Measurements from ENCODE around the gene IGSF5.
"Not testable (repeated sequence)": the region's sequence is repeated elsewhere in the genome, so short reads cannot be mapped to it uniquely, and the experiment has no call there.

Gene IGSF5

DNA sequence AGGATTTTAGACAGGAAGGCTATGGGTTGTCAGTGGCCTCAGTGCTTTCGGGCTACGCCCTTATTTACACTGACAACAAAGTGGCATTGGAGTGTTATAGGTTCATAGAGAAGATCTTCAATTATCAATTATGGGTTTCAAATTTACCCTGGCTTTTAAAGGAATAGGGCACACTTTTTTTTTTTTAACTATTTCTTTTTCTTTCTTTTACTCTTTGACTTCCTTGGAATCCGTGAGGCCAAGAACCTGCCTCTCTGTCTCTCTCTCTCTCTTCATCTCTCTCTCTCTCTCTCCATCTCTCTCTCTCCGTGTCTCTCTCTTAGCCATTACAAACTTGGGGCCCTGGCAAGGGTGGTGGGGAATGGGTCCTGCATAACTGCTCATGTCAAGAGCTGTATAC lies at the start of gene IGSF5:
Gene IGSF5, plus strand, starts transcription at position 301 of the 400 bp plus-strand sequence. CDS start 327 bp downstream, outside the sequence.
- H3K9me3 ChIP-seq (ENCODE audit: control insufficient read depth, insufficient read depth, low read length); H3K4me3 ChIP-seq (ENCODE audit: low read depth, low read length); H3K27ac ChIP-seq (ENCODE audit: low read depth, low read length); H3K27me3 ChIP-seq (ENCODE audit: control insufficient read depth, insufficient read depth, low read length); H3K36me3 ChIP-seq (ENCODE audit: control insufficient read depth, insufficient read depth, low read length); H3K4me1 ChIP-seq (ENCODE audit: control insufficient read depth, insufficient read depth, low read length); H3K9ac ChIP-seq (ENCODE audit: low read depth, low read length): not testable (repeated sequence)

DNA sequence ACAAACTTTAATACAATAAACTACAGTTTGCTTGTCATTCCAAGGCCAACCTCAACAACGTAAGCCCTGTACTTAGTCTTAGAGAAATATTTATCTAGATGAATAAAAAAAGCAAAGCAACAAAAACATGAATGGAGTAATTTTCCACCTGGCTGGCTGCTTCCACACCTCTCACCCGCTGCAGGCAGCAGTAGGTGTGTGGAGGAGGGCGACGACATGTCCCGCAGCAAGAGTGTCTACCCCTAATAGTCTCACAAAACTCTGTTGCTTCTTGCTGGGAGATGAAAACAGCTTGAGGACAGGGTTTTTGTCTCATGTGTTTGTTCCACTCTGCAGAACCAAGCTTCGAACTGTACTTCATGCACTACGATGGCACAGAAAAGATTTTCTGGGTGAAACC lies 48.8 kb upstream of the IGSF5 start:
- Histone ChIP-seq H3K4me3 (ENCODE audit: low read depth, low read length) (no peak overlapping the region), H3K9ac (ENCODE audit: low read depth, low read length) (no peak overlapping the region), H3K4me1 (ENCODE audit: control insufficient read depth, insufficient read depth, low read length) (peaks cover 13% of the 10 kb centered on the region), H3K27me3 (ENCODE audit: control insufficient read depth, insufficient read depth, low read length) (no peaks in the 10 kb centered on the region), H3K9me3 (ENCODE audit: control insufficient read depth, insufficient read depth, low read length) (no peaks in the 10 kb centered on the region), H3K27ac (ENCODE audit: low read depth, low read length) (no peak overlapping the region), H3K36me3 (ENCODE audit: control insufficient read depth, insufficient read depth, low read length) (no peaks in the 10 kb centered on the region)

DNA sequence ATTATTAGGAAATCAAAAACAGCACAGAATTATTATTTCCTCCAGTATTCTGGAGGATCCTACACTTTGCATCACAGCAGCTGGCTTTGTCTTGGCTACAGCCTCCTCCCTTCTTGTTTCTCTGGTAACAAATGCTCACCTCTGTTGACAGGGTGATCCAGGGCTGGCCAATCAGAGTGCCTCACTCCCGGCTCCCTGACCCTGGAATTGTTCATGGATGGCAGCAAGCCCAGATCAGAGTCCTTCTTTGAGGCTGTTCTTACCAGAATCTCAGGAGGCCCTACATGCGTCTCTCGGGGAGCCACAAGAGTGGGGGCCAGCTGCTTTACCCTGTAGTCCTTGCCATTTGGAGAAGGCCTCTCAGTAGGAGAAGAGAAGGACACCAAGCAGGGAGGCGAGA lies 48.4 kb upstream of the IGSF5 start:
- H3K4me1 ChIP-seq (ENCODE audit: control insufficient read depth, insufficient read depth, low read length) = peaks cover 13% of the 10 kb centered on the region
- H3K27me3 ChIP-seq (ENCODE audit: control insufficient read depth, insufficient read depth, low read length) = no peaks in the 10 kb centered on the region
- no peak overlapping the region for H3K9ac ChIP-seq (ENCODE audit: low read depth, low read length)
- H3K36me3 ChIP-seq (ENCODE audit: control insufficient read depth, insufficient read depth, low read length) = no peaks in the 10 kb centered on the region
- H3K9me3 ChIP-seq (ENCODE audit: control insufficient read depth, insufficient read depth, low read length) = no peaks in the 10 kb centered on the region
- H3K4me3 ChIP-seq (ENCODE audit: low read depth, low read length) = no peak overlapping the region
- H3K27ac ChIP-seq (ENCODE audit: low read depth, low read length) = no peak overlapping the region

DNA sequence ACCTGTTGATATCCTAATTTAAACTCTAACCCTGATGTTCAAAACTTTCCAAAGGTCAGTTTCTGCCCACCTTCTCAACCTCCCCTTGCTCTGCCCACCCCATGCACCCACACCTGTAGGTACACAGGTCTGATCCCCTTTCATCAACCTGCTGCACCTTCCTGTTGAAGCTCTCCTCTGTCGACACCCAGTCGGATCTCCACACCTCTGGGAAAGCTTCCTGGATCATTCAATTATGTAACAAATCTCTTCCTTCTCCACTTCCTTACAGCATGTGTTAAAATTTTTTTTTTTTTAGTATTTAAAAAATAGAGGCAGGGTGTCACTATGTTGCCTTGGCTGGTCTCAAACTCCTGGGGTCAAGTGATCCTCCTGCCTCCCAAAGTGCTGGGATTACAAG lies 44.7 kb upstream of the IGSF5 start:
- H3K9me3 ChIP-seq (ENCODE audit: control insufficient read depth, insufficient read depth, low read length) = no peaks in the 10 kb centered on the region
- no peak overlapping the region for H3K9ac ChIP-seq (ENCODE audit: low read depth, low read length)
- no peak overlapping the region for H3K27ac ChIP-seq (ENCODE audit: low read depth, low read length)
- 0 out of 2 replicates have a peak, but pooled peaks cover 11% of the 10 kb centered on the region for H3K4me1 ChIP-seq (ENCODE audit: control insufficient read depth, insufficient read depth, low read length)
- H3K4me3 ChIP-seq (ENCODE audit: low read depth, low read length) = no peak overlapping the region
- H3K27me3 ChIP-seq (ENCODE audit: control insufficient read depth, insufficient read depth, low read length) = no peaks in the 10 kb centered on the region
- no peaks in the 10 kb centered on the region for H3K36me3 ChIP-seq (ENCODE audit: control insufficient read depth, insufficient read depth, low read length)

DNA sequence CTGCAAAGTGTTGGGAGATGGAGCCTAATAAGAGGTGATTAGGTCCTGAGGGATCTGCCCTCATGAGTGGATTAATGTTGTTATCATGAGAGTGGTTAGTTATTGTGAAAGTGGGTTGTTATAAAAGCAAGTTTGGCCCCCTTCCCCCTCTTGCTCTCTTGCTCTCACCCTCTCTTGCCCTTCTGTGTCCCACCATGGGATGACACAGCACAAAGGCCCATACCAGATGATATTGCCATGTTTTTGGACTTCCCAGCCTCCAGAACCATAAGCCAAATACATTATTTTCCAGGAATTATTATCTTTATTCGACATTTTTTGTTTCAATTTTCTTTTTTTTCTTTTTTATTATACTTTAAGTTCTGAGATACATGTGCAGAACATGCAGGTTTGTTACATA lies 41.4 kb upstream of the IGSF5 start:
- Histone ChIP-seq H3K27me3 (ENCODE audit: control insufficient read depth, insufficient read depth, low read length) (no peaks in the 10 kb centered on the region), H3K27ac (ENCODE audit: low read depth, low read length) (no peak overlapping the region), H3K4me3 (ENCODE audit: low read depth, low read length) (no peak overlapping the region), H3K4me1 (ENCODE audit: control insufficient read depth, insufficient read depth, low read length) (peaks cover 31% of the 10 kb centered on the region), H3K9me3 (ENCODE audit: control insufficient read depth, insufficient read depth, low read length) (0 out of 2 replicates have a peak, but pooled peaks cover 3% of the 10 kb centered on the region), H3K9ac (ENCODE audit: low read depth, low read length) (no peak overlapping the region), H3K36me3 (ENCODE audit: control insufficient read depth, insufficient read depth, low read length) (no peaks in the 10 kb centered on the region)

DNA sequence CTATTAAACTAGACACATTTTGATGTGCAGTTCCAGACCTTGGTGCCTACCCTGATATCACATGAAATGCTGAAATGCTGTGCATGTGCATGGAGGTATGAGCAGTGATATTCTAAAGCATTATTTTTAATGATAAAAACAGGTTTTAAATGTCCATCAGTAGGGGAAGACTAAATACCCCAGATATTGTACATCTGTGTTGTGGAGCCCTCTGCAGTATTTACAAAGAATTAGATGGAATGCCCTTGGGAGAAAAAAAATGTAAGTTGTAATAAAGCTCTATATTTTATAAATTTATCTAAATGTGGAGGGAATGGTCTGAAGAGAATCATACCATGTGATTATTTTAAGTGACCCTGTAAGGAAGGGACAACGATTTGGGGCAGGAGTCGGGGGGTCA lies 39.1 kb upstream of the IGSF5 start:
- H3K4me3 ChIP-seq (ENCODE audit: low read depth, low read length) = no peak overlapping the region
- 0 out of 2 replicates have a peak, but pooled peaks cover 3% of the 10 kb centered on the region for H3K9me3 ChIP-seq (ENCODE audit: control insufficient read depth, insufficient read depth, low read length)
- no peak overlapping the region for H3K27ac ChIP-seq (ENCODE audit: low read depth, low read length)
- H3K36me3 ChIP-seq (ENCODE audit: control insufficient read depth, insufficient read depth, low read length) = no peaks in the 10 kb centered on the region
- H3K4me1 ChIP-seq (ENCODE audit: control insufficient read depth, insufficient read depth, low read length) = peaks cover 26% of the 10 kb centered on the region
- no peaks in the 10 kb centered on the region for H3K27me3 ChIP-seq (ENCODE audit: control insufficient read depth, insufficient read depth, low read length)
- H3K9ac ChIP-seq (ENCODE audit: low read depth, low read length) = no peak overlapping the region

DNA sequence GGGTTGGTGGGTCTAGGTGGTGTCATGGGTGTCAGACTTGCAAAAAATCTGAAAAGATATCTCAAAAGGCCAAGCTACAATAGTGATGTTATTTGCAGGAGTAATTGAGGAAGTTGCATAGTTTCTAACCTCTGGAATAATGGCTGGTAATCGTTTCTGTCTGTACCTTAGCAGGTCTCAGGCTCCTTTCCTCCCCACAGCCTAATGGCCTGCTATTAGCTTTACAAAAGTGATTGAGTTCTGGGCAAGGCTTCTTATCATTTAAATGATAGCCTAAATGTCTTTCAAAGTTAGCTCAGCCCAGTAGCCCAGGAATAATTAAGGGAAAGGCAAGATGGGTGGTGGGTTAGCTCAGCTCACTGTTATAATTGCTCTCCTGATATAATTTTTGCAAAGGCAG lies 37.7 kb upstream of the IGSF5 start:
- H3K36me3 ChIP-seq (ENCODE audit: control insufficient read depth, insufficient read depth, low read length) = no peaks in the 10 kb centered on the region
- H3K9me3 ChIP-seq (ENCODE audit: control insufficient read depth, insufficient read depth, low read length) = 0 out of 2 replicates have a peak, but pooled peaks cover 3% of the 10 kb centered on the region
- peak overlapping the region; percentile 57 for H3K27ac ChIP-seq (ENCODE audit: low read depth, low read length)
- H3K27me3 ChIP-seq (ENCODE audit: control insufficient read depth, insufficient read depth, low read length) = no peaks in the 10 kb centered on the region
- no peak overlapping the region; the same call in 1 of the 2 replicates for H3K4me3 ChIP-seq (ENCODE audit: low read depth, low read length)
- H3K4me1 ChIP-seq (ENCODE audit: control insufficient read depth, insufficient read depth, low read length) = peaks cover 23% of the 10 kb centered on the region
- 0 out of 2 replicates have a peak overlapping the region, but pooled peaks have one; percentile 14 for H3K9ac ChIP-seq (ENCODE audit: low read depth, low read length)

DNA sequence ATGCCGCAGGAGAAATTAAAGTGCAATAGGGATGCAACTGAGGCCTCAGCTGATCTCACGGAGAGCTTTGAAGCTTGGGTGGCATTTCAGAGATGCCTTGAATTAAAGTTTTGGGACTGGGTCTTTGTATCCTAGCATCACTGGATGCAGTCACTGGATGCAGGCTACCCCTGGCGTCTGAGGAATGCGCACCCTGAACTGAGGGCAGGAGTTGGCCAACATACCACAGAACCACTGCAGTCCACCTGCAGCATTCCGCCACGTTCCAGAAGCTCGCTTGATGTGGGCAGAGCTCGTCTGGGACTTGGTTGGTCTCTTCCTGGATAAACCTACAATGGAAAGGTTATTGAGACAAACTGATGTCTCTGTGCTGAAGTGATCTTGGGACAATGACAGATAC lies 34.1 kb upstream of the IGSF5 start:
- peaks cover 22% of the 10 kb centered on the region for H3K4me1 ChIP-seq (ENCODE audit: control insufficient read depth, insufficient read depth, low read length)
- H3K9me3 ChIP-seq (ENCODE audit: control insufficient read depth, insufficient read depth, low read length) = 0 out of 2 replicates have a peak, but pooled peaks cover 3% of the 10 kb centered on the region
- H3K4me3 ChIP-seq (ENCODE audit: low read depth, low read length) = no peak overlapping the region
- no peaks in the 10 kb centered on the region for H3K27me3 ChIP-seq (ENCODE audit: control insufficient read depth, insufficient read depth, low read length)
- H3K9ac ChIP-seq (ENCODE audit: low read depth, low read length) = no peak overlapping the region
- H3K36me3 ChIP-seq (ENCODE audit: control insufficient read depth, insufficient read depth, low read length) = no peaks in the 10 kb centered on the region
- no peak overlapping the region for H3K27ac ChIP-seq (ENCODE audit: low read depth, low read length)

DNA sequence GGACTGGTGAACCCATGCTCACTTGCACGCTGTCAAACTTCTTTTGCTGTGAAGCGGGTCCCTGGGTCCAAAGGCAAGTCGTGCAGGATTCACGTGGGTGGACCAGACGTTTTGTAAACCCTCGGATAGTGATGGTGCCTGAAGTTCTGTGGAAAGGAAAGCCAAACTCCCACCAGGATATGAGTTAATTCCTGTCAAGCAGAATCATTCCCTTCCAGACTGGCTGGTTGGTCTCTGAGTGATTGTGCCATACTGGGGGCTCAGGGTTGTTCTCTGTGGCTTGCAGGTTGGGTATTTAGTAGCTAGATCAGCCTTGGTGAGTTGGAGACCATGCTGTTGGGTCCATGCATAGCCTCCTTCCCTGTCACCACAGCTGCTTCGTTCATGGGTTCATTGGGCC lies 32.7 kb upstream of the IGSF5 start:
- no peak overlapping the region for H3K4me3 ChIP-seq (ENCODE audit: low read depth, low read length)
- H3K9me3 ChIP-seq (ENCODE audit: control insufficient read depth, insufficient read depth, low read length) = no peaks in the 10 kb centered on the region
- no peak overlapping the region for H3K9ac ChIP-seq (ENCODE audit: low read depth, low read length)
- no peaks in the 10 kb centered on the region for H3K27me3 ChIP-seq (ENCODE audit: control insufficient read depth, insufficient read depth, low read length)
- no peak overlapping the region for H3K27ac ChIP-seq (ENCODE audit: low read depth, low read length)
- no peaks in the 10 kb centered on the region for H3K36me3 ChIP-seq (ENCODE audit: control insufficient read depth, insufficient read depth, low read length)
- peaks cover 15% of the 10 kb centered on the region for H3K4me1 ChIP-seq (ENCODE audit: control insufficient read depth, insufficient read depth, low read length)

DNA sequence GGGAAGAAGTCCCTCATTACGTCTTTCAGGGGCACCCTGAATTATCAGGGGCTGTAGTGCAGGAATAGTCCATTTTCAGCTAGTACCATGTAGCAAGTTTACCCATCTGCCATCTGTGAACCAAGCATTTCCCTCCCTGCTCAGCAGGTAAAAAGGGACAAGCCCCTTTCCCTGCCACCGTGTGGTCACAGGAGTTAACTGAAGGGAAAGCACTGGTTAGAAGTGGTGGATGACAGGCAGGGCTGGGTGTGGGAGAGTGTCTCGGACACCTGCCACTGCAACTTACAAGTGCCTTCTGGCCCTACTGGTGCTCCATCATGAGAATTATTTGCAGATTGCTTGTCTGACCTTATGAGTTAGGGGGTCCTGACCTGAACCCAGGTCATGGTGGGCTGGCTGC lies 32.0 kb upstream of the IGSF5 start:
- Histone ChIP-seq H3K9ac (ENCODE audit: low read depth, low read length) (no peak overlapping the region), H3K4me3 (ENCODE audit: low read depth, low read length) (no peak overlapping the region), H3K36me3 (ENCODE audit: control insufficient read depth, insufficient read depth, low read length) (no peaks in the 10 kb centered on the region), H3K4me1 (ENCODE audit: control insufficient read depth, insufficient read depth, low read length) (peaks cover 8% of the 10 kb centered on the region; the same call in 1 of the 2 replicates), H3K27me3 (ENCODE audit: control insufficient read depth, insufficient read depth, low read length) (no peaks in the 10 kb centered on the region), H3K27ac (ENCODE audit: low read depth, low read length) (no peak overlapping the region), H3K9me3 (ENCODE audit: control insufficient read depth, insufficient read depth, low read length) (no peaks in the 10 kb centered on the region)

DNA sequence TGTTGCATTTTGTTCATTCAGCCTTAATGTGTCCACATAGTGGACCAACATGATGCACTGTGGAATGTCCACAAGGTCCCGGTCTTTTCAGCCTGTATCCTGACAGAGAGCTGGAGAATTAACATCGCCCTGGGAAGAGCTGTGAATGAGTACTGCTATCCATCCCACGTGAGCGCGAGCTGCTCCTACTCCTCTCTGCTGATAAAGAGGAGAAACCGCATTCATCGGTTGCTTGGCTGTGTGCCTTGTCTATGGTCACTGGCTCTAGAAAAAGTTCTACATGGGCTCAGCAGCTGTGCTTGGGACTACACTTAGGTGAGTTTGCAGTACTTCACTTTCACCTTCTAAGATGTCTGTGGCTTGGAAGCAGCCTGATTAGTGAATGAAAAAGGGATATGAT lies 31.1 kb upstream of the IGSF5 start:
- no peak overlapping the region for H3K4me3 ChIP-seq (ENCODE audit: low read depth, low read length)
- no peak overlapping the region for H3K27ac ChIP-seq (ENCODE audit: low read depth, low read length)
- H3K9ac ChIP-seq (ENCODE audit: low read depth, low read length) = no peak overlapping the region

DNA sequence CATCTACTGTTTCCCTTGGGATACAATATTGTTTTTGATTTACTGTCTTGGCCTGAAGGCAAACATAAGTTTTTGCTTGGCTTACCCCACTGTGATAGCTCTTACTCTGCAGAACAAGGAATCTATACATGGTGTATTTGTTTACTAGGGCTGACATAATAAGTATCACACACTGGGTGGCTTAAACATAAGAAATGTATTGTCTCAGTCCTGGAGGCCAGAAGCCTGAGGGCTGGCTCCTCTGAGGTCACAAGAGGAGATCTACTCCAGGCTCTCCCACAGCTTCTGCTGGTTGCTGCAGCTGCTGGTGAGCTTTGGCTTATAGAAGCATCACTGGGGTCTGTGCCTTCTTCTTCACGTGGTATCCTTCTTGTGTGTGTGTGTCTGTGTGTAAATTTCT lies 30.7 kb upstream of the IGSF5 start:
- no peak overlapping the region for H3K27ac ChIP-seq (ENCODE audit: low read depth, low read length)
- no peaks in the 10 kb centered on the region for H3K4me1 ChIP-seq (ENCODE audit: control insufficient read depth, insufficient read depth, low read length)
- H3K36me3 ChIP-seq (ENCODE audit: control insufficient read depth, insufficient read depth, low read length) = no peaks in the 10 kb centered on the region
- no peaks in the 10 kb centered on the region for H3K27me3 ChIP-seq (ENCODE audit: control insufficient read depth, insufficient read depth, low read length)
- no peaks in the 10 kb centered on the region for H3K9me3 ChIP-seq (ENCODE audit: control insufficient read depth, insufficient read depth, low read length)
- H3K9ac ChIP-seq (ENCODE audit: low read depth, low read length) = no peak overlapping the region
- H3K4me3 ChIP-seq (ENCODE audit: low read depth, low read length) = no peak overlapping the region

More for the DNA sequence above, 31.1 kb upstream of the IGSF5 start:
- no peaks in the 10 kb centered on the region for H3K9me3 ChIP-seq (ENCODE audit: control insufficient read depth, insufficient read depth, low read length)
- H3K36me3 ChIP-seq (ENCODE audit: control insufficient read depth, insufficient read depth, low read length) = no peaks in the 10 kb centered on the region
- H3K27me3 ChIP-seq (ENCODE audit: control insufficient read depth, insufficient read depth, low read length) = no peaks in the 10 kb centered on the region
- H3K4me1 ChIP-seq (ENCODE audit: control insufficient read depth, insufficient read depth, low read length) = no peaks in the 10 kb centered on the region

All from HUES48 (cell line).